Measurements from ENCODE around the gene PDE4D.
"Not testable (repeated sequence)": the region's sequence is repeated elsewhere in the genome, so short reads cannot be mapped to it uniquely, and the experiment has no call there.

Gene PDE4D

DNA sequence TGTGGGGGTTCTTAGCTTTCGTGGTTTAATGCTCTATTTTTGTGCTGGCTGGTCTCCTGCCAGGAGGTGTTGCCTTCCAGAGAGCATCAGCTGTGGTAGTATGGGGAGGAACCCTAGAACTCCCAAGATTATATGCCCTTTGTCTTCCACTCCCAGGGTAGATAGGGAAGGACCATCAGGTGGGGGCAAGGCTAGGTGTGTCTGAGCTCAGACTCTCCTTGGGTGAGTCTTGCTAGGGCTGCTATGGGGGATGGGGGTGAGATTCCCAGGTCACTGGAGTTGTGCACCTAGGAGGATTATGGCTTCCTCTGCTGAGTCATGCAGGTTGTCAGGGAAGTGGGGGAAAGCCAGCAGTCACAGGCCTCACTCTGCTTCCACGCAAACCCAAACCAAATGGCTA, 584.8 kb downstream of the PDE4D start:
- not testable (repeated sequence) for H3K4me3 ChIP-seq (ENCODE audit: low read depth in 1 of 2, low read length in 2 of 2); H3K36me3 ChIP-seq (ENCODE audit: control insufficient read depth in 1 of 2, insufficient read depth in 2 of 2, low read length in 2 of 2); H3K27me3 ChIP-seq (ENCODE audit: control insufficient read depth in 1 of 2, insufficient read depth in 2 of 2, low read length in 2 of 2); H3K9me3 ChIP-seq (ENCODE audit: control insufficient read depth in 1 of 2, low read length in 2 of 2); H3K9ac ChIP-seq (ENCODE audit: low read depth in 1 of 2, low read length in 2 of 2); H3K4me1 ChIP-seq (ENCODE audit: control insufficient read depth in 1 of 2, insufficient read depth in 2 of 2, low read length in 2 of 2); H3K27ac ChIP-seq (ENCODE audit: low read depth, low read length)

DNA sequence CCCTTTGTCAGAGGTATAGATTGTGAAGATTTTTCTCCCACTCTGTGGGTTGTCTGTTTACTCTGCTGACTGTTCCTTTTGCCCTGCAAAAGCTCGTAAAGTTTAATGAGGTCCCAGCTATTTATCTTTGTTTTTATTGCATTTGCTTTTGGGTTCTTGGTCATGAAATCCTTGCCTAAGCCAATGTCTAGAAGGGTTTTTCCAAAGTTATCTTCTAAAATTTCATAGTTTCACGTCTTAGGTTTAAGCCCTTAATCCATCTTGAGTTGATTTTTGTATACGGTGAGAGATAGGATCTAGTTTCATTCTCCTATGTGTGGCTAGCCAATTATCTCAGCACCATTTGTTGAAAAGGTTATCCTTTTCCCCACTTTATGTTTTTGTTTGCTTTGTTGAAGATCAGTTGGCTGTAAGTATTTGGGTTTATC, 590.2 kb downstream of the PDE4D start:
- not testable (repeated sequence) for H3K4me3 ChIP-seq (ENCODE audit: low read depth in 1 of 2, low read length in 2 of 2); H3K4me1 ChIP-seq (ENCODE audit: control insufficient read depth in 1 of 2, insufficient read depth in 2 of 2, low read length in 2 of 2); H3K27ac ChIP-seq (ENCODE audit: low read depth, low read length); H3K9ac ChIP-seq (ENCODE audit: low read depth in 1 of 2, low read length in 2 of 2); H3K36me3 ChIP-seq (ENCODE audit: control insufficient read depth in 1 of 2, insufficient read depth in 2 of 2, low read length in 2 of 2); H3K27me3 ChIP-seq (ENCODE audit: control insufficient read depth in 1 of 2, insufficient read depth in 2 of 2, low read length in 2 of 2); H3K9me3 ChIP-seq (ENCODE audit: control insufficient read depth in 1 of 2, low read length in 2 of 2)

DNA sequence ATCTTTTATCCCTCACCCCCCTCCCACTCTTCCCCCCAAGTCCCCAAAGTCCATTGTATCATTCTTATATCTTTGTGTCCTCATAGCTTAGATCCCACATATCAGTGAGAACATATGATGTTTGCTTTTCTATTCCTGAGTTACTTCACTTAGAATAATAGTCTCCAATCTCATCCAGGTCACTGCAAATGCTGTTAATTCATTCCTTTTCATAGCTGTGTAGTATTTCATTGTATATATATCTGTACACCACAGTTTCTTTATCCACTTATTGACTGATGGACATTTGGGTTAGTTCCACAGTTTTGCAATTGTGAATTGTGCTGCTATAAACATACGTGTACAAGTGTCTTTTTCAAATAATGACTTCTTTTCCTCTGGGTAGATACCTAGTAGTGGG, 591.0 kb downstream of the PDE4D start:
- H3K9ac ChIP-seq (ENCODE audit: low read depth in 1 of 2, low read length in 2 of 2); H3K27ac ChIP-seq (ENCODE audit: low read depth, low read length); H3K4me3 ChIP-seq (ENCODE audit: low read depth in 1 of 2, low read length in 2 of 2); H3K9me3 ChIP-seq (ENCODE audit: control insufficient read depth in 1 of 2, low read length in 2 of 2); H3K36me3 ChIP-seq (ENCODE audit: control insufficient read depth in 1 of 2, insufficient read depth in 2 of 2, low read length in 2 of 2); H3K4me1 ChIP-seq (ENCODE audit: control insufficient read depth in 1 of 2, insufficient read depth in 2 of 2, low read length in 2 of 2); H3K27me3 ChIP-seq (ENCODE audit: control insufficient read depth in 1 of 2, insufficient read depth in 2 of 2, low read length in 2 of 2): not testable (repeated sequence)

DNA sequence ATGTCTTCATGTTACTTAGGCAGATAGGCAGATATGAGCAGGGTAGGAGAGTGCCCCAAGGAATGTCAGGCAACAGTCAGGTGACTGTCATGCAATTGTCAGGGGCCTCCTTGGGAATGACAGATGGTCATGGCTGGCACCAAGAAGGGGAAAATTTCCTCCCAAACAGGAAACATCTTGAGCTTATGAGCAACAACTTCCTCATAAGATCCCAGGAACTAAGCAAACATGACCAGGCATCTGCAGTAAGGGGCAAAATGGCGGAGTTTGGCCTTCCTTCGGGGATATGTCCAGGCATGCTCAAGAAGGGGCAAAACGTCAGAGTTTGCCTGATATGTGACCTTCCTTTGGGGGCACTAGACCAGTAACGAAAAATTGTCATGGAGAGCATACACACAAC, 591.8 kb downstream of the PDE4D start:
- Histone ChIP-seq H3K9me3 (ENCODE audit: control insufficient read depth in 1 of 2, low read length in 2 of 2) (no peaks in the 10 kb centered on the region), H3K27me3 (ENCODE audit: control insufficient read depth in 1 of 2, insufficient read depth in 2 of 2, low read length in 2 of 2) (no peaks in the 10 kb centered on the region), H3K36me3 (ENCODE audit: control insufficient read depth in 1 of 2, insufficient read depth in 2 of 2, low read length in 2 of 2) (no peaks in the 10 kb centered on the region), H3K4me3 (ENCODE audit: low read depth in 1 of 2, low read length in 2 of 2) (no peak overlapping the region), H3K27ac (ENCODE audit: low read depth, low read length) (no peak overlapping the region), H3K9ac (ENCODE audit: low read depth in 1 of 2, low read length in 2 of 2) (no peak overlapping the region), H3K4me1 (ENCODE audit: control insufficient read depth in 1 of 2, insufficient read depth in 2 of 2, low read length in 2 of 2) (peaks cover 5 to 9% of the 10 kb centered on the region in 2 donors)

DNA sequence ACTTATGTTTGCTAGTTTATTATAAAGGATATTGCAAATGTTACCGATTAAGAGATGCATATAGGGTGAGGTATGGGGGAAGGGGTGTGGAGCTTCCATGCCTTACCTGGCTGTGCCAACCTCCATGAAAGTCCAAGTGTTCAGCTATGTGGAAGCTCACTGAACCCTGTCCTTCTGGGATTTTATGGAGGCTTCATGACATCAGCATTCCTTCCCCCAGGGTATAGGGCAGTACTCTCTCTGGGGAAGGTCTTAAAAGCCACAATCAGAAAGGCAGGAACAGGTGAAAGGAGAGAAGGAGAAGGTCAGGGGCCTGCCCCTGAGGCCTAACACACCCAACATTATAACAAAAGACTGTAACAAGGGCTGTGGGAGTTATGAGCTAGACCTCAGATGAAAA, 592.6 kb downstream of the PDE4D start:
- H3K4me1 ChIP-seq (ENCODE audit: control insufficient read depth in 1 of 2, insufficient read depth in 2 of 2, low read length in 2 of 2), result peaks cover 9 to 14% of the 10 kb centered on the region in 2 donors
- no peaks in the 10 kb centered on the region for H3K27me3 ChIP-seq (ENCODE audit: control insufficient read depth in 1 of 2, insufficient read depth in 2 of 2, low read length in 2 of 2)
- H3K4me3 ChIP-seq (ENCODE audit: low read depth in 1 of 2, low read length in 2 of 2), result no peak overlapping the region
- no peaks in the 10 kb centered on the region for H3K36me3 ChIP-seq (ENCODE audit: control insufficient read depth in 1 of 2, insufficient read depth in 2 of 2, low read length in 2 of 2)
- no peak overlapping the region for H3K27ac ChIP-seq (ENCODE audit: low read depth, low read length)
- H3K9me3 ChIP-seq (ENCODE audit: control insufficient read depth in 1 of 2, low read length in 2 of 2), result no peaks in the 10 kb centered on the region
- no peak overlapping the region for H3K9ac ChIP-seq (ENCODE audit: low read depth in 1 of 2, low read length in 2 of 2)

DNA sequence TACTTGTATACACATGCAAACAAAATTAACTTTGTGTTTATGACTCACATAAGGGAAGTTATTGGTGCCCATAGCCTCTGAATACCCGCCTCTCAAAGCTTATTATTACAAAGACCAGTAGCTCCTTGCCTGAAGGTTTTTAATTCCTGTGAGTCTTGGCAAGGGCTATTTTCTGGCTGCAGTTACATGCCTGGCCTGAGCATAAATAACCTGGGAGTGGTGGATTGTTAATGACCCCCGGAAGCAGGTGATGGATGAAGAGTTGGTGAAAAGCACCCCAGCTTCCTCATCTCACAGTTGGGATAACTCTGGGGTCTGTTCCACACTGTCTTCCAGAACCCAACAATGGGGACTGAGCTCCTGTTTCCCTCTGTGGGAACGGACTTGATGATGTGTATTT, 594.5 kb downstream of the PDE4D start:
- Histone ChIP-seq H3K4me1 (ENCODE audit: control insufficient read depth in 1 of 2, insufficient read depth in 2 of 2, low read length in 2 of 2) (peaks cover 9 to 14% of the 10 kb centered on the region in 2 donors), H3K9ac (ENCODE audit: low read depth in 1 of 2, low read length in 2 of 2) (no peak overlapping the region), H3K4me3 (ENCODE audit: low read depth in 1 of 2, low read length in 2 of 2) (no peak overlapping the region), H3K9me3 (ENCODE audit: control insufficient read depth in 1 of 2, low read length in 2 of 2) (no peaks in the 10 kb centered on the region), H3K27ac (ENCODE audit: low read depth, low read length) (no peak overlapping the region), H3K36me3 (ENCODE audit: control insufficient read depth in 1 of 2, insufficient read depth in 2 of 2, low read length in 2 of 2) (no peaks in the 10 kb centered on the region), H3K27me3 (ENCODE audit: control insufficient read depth in 1 of 2, insufficient read depth in 2 of 2, low read length in 2 of 2) (no peaks in the 10 kb centered on the region)

DNA sequence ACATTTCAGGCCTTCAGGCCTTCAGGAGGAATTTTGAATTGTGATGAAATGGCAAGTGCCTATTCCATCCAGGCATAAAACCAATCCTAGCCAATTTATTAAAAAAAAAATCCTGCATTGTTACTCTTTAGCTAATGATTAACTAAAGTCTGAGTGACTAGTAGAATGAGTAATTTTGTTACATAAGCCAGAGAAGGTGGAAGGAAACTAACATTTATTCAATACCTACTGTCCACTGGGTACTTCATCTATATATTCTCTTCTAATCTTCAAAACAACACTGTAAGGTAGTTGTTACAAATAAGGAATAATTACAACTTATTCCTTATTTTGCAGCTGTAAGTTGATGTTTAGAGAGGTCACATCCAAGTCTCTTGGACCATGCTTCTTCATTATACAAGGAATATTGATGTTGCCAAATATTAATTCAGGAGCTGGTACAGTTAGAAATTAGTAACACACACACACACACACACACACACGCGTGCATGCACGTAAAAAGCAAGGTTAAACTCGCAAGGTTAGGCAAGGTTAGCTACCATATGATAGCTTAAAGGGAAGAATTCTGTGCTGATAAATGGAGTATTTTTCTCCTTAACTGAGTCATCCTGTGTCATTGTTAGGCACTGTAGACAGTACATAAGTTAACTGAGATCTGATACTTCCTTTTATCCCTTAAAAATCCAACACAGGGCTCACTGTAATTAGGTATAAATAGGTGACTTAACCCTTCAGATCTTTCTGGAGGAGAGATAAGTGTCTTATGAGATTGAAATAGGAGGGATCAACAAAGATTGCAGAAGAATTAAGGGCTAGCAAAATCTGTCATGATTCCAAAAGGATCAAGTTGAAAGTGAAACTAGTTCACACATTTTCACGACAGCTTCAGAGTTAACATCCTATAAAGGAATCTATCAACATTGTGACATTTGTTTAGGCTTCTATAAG, 596.9 kb downstream of the PDE4D start:
- peak overlapping the region; percentile 63 for H3K27ac ChIP-seq (ENCODE audit: low read depth, low read length)

DNA sequence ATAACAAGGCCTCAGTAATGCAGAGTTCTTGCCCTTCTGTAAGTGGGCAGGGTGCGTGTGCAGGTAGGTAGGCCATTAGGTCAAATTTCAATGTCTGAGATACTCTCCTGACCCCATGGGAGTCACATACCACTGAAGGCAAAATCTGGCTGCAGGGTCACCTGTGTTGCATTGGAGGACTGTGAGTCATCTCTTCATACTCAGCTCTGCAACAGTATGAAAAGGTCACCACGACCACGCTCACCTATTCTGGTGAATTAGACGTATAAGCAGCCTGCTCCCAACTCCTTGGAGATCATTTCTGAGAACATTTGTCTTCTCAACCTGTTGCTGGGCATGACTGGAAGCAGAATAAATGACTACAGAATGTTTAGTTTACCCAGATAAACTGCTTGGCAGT, 599.8 kb downstream of the PDE4D start:
- Histone ChIP-seq H3K4me1 (ENCODE audit: control insufficient read depth in 1 of 2, insufficient read depth in 2 of 2, low read length in 2 of 2) (peaks cover 9 to 14% of the 10 kb centered on the region in 2 donors), H3K36me3 (ENCODE audit: control insufficient read depth in 1 of 2, insufficient read depth in 2 of 2, low read length in 2 of 2) (no peaks in the 10 kb centered on the region), H3K27me3 (ENCODE audit: control insufficient read depth in 1 of 2, insufficient read depth in 2 of 2, low read length in 2 of 2) (no peaks in the 10 kb centered on the region), H3K9me3 (ENCODE audit: control insufficient read depth in 1 of 2, low read length in 2 of 2) (no peaks in the 10 kb centered on the region), H3K9ac (ENCODE audit: low read depth in 1 of 2, low read length in 2 of 2) (no peak overlapping the region), H3K4me3 (ENCODE audit: low read depth in 1 of 2, low read length in 2 of 2) (no peak overlapping the region), H3K27ac (ENCODE audit: low read depth, low read length) (no peak overlapping the region)

More for the DNA sequence above, 596.9 kb downstream of the PDE4D start:
- Histone ChIP-seq H3K36me3 (ENCODE audit: control insufficient read depth in 1 of 2, insufficient read depth in 2 of 2, low read length in 2 of 2) (no peaks in the 10 kb centered on the region), H3K4me3 (ENCODE audit: low read depth in 1 of 2, low read length in 2 of 2) (peak overlapping the region; percentile 46 to 58), H3K9me3 (ENCODE audit: control insufficient read depth in 1 of 2, low read length in 2 of 2) (no peaks in the 10 kb centered on the region), H3K27me3 (ENCODE audit: control insufficient read depth in 1 of 2, insufficient read depth in 2 of 2, low read length in 2 of 2) (no peaks in the 10 kb centered on the region), H3K9ac (ENCODE audit: low read depth in 1 of 2, low read length in 2 of 2) (peak overlapping the region in 1 of 2 donors; percentile 1), H3K4me1 (ENCODE audit: control insufficient read depth in 1 of 2, insufficient read depth in 2 of 2, low read length in 2 of 2) (peaks cover 9 to 14% of the 10 kb centered on the region in 2 donors)

DNA sequence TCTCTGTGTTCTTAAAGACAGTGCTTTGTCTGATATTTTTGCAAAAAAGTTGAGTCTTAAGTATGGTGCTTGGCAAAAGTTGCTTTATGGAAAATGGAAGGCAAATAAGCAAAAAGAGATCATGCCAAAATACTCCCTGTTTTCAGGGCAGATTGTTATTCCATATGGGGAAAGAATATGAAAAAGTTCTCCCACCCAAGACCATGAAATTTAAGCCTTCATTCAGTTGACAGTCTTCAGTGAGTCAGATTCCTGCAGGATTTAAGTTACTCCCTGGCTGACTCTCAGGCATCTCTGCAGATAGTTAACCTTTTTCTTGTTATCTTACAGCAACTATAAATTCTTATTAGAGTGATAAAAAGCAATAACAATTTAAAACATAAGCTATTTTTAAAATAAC, 601.6 kb downstream of the PDE4D start:
- no peaks in the 10 kb centered on the region for H3K27me3 ChIP-seq (ENCODE audit: control insufficient read depth in 1 of 2, insufficient read depth in 2 of 2, low read length in 2 of 2)
- H3K4me3 ChIP-seq (ENCODE audit: low read depth in 1 of 2, low read length in 2 of 2), result no peak overlapping the region
- H3K27ac ChIP-seq (ENCODE audit: low read depth, low read length), result no peak overlapping the region
- H3K9ac ChIP-seq (ENCODE audit: low read depth in 1 of 2, low read length in 2 of 2), result no peak overlapping the region
- H3K9me3 ChIP-seq (ENCODE audit: control insufficient read depth in 1 of 2, low read length in 2 of 2), result no peaks in the 10 kb centered on the region
- no peaks in the 10 kb centered on the region for H3K36me3 ChIP-seq (ENCODE audit: control insufficient read depth in 1 of 2, insufficient read depth in 2 of 2, low read length in 2 of 2)
- H3K4me1 ChIP-seq (ENCODE audit: control insufficient read depth in 1 of 2, insufficient read depth in 2 of 2, low read length in 2 of 2), result peaks cover 6% of the 10 kb centered on the region in 2 donors

DNA sequence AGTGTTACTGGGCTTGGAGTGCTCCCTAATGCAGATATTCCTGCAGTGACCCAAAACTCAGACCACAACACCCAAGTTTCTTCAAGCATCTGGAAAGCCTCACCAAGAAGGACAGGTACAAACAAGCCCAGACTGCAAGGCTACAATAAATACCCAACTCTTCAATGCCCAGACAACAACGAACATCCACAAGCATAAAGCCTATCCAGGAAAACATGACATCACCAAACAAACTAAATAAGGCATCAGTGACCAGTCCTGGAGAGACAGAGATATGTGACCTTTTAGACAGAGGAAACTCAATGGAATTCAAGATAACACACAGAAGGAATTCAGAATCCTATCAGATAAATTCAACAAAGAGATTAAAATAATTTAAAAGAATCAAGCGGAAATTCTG, 605.6 kb downstream of the PDE4D start:
- H3K27me3 ChIP-seq (ENCODE audit: control insufficient read depth in 1 of 2, insufficient read depth in 2 of 2, low read length in 2 of 2), result no peaks in the 10 kb centered on the region
- H3K9me3 ChIP-seq (ENCODE audit: control insufficient read depth in 1 of 2, low read length in 2 of 2), result no peaks in the 10 kb centered on the region
- no peaks in the 10 kb centered on the region for H3K4me1 ChIP-seq (ENCODE audit: control insufficient read depth in 1 of 2, insufficient read depth in 2 of 2, low read length in 2 of 2)
- H3K9ac ChIP-seq (ENCODE audit: low read depth in 1 of 2, low read length in 2 of 2), result no peak overlapping the region
- H3K27ac ChIP-seq (ENCODE audit: low read depth, low read length), result no peak overlapping the region
- H3K4me3 ChIP-seq (ENCODE audit: low read depth in 1 of 2, low read length in 2 of 2), result no peak overlapping the region
- no peaks in the 10 kb centered on the region for H3K36me3 ChIP-seq (ENCODE audit: control insufficient read depth in 1 of 2, insufficient read depth in 2 of 2, low read length in 2 of 2)

Data from duodenal mucosa (tissue), 2 donors.